Cardiac septum (tissue), 1 donor: ENCODE measurements around the gene PDLIM4. TPM values are rescaled to one million over a fixed set of nuclear protein-coding genes. Genes with fewer than 3 reads are reported as not detected.

Source experiments
- DNase-seq: peaks from one replicate; pipeline ENCODE4 v3.0.0-alpha.2; 2020; ENCODE audit warnings: low spot score
- intact Hi-C: fragments of 100-400 bp; cut with DNase I; formaldehyde crosslinking; loops from one replicate; pipeline ENCODE4 v1.14.0; 2022
- total RNA-seq: library from RNA; stranded (reverse); fragmentation: NEBNext Ultra II Directional; extraction: Animal tissue kit (Norgen Biotek cat#: 25700); gene quantifications from one replicate; pipeline ENCODE4 v1.2.1, GENCODE V29; 2021
- donor health status: DM: no; HTN: no; CAD: no.

Gene PDLIM4
- total RNA-seq, 1 donor from 2014 or later: 8.8 TPM

DNA sequence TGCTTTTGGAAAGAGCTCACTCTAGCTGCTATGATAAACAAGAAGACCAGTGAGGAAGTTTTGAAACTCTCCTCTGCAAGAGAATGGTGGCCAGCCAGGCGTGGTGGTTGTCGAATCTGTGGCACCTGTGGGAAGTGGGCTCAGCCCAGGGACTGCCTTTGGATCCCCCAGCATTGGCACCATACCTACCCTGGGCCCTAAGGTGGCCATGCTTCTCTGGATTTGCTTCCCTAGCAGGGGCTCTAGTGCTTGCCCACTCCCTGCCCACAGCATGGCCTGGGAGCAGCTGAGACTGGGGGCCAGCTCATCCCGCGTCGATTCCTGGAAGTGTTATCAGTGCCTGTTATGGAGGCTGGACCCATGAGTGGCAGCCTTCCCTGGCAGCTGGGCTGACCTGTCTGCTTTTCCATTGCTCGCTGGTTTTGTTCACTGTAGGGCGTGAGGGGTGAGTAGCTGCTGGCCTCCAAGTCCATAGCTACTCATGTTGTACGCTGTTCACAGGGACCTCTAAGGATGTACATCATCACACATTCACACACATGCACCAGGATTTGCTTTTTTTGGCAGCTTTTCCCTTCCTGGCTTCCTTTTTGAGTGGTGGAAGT, 39.0 kb downstream of the PDLIM4 start:
- intact Hi-C loops: no loop called here
- DNase-seq: no peak

DNA sequence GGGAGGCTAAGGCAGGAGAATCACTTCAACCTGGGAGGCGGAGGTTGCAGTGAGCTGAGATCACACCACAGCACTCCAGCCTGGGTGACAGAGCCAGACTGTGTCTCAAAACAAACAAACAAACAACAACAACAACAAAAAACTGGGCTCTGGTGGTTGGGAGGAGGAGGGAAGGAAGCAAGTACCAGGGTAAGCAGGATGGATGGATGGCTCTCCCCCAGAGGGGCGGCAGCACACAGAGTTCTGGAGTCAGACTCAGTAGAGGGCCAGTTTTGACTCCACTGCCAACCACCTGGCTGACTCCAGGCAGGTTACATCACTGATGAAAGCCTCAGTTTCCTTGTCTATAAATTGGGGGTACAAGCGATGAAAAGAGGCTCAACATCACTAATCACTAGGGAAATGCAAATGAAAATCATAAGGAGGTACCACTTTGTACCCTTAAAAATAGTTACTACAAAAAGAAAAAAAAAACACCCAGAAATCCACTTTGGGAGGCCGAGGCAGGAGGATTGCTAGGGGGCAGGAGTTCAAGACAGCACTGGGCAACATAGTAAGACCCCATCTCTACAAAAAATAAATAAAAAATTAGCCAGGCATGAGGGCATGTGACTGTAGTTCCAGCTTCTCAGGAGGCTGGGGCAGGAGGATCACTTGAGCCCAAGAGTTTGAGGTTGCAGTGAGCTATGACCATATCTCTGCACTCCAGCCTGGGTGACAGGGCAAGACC, 39.9 kb downstream of the PDLIM4 start:
- no peak for DNase-seq
- intact Hi-C loops: no loop called here

DNA sequence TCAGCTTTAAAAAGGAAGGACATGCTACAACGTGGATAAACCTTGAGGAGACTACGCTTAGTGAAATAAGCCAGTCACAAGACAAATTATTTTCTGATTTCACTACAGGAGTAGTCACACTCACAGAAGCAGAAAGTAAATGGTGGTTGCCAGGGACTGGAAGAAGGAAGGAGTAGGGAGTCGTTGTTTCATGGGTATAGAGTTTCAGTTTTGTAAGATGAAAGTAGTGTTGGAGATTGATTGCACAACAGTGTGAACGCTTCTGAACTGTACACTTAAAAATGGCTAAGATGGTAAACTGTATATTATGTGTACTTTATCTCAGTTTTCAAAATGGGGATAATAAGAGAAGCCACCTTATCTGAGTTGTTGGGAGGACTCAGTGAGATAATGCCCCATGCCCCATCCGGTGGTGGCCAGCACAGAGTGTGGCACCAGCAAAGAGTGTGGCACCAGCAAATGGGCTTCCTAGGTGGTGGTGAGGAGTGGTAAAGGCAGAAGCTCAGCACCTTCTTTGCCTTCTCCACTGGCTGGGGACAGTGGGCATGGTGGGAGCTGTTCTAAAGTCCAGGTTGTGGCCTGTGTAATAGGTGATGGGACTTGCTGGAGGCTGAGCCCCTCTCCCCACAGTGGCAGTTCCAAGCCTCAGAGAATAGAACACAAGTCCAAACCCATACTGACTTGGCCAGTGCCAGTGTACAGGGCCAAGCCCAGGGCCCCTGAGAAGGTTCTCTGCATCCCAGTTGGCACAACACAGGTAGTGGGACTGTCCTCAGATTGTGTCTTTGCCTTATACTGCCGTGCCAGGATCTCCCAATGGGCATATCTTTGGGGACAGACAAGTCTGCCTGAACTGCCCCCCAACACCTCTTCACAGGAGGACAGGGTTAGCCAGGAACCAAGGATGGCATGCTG, 41.1 kb downstream of the PDLIM4 start:
- intact Hi-C loops: no loop called here
- no peak for DNase-seq

DNA sequence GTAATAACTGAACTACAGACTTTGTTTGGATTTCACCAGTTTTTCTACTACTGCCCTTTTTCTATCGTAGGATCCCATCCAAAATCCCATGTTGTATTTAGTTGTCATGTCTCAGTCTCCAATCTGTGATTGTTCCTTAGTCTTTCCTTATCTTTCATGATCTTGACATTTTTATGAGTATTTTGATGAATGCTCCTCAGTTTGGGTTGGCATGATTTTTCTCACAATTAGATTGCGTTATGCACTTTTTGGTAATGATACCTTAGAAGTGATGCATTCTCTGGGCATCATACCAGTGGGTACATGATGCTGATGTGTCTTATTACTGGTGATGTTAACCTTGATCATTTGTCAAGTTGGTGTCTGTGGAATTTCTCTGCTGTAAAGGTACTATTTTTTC, 42.4 kb downstream of the PDLIM4 start:
- DNase-seq: no peak
- intact Hi-C loops: no loop called here

DNA sequence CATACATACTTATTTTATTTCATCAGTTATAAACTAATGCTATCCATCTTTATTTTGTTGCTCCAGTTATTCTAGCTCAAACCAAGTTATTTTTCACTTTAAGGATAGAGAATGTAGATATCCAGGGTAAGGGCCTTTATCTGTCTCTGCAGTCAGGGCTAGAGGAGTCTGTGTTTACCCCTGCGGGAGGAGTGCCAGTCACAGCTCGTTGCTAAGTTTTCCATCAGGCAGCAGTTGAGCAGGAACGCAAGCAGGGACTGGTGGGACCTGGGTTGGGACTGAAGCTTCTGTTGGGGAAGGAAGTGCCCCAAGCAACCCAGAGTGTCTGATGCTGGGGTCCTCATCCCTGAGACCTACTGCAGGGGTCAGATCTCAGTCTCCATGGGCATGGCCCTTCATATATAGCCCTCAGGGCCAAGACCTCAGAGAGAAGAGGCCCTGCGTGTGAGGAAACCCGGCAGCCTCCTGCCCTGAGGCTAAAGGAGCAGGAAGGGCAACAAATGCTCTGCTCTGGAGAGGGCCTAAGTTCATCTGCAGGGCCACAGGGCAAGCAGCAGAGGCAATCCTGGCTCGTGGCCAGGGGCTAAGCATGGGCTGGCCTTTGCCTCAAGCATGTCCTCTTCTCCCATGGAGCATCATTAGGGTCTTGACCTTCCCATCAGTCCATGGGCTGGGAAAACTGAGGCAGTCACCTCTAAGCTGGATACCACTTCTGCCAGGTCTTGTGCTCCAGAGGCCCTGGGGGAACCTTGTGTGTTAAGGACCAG, 43.3 kb downstream of the PDLIM4 start:
- DNase-seq: no peak
- intact Hi-C loops: no loop called here

DNA sequence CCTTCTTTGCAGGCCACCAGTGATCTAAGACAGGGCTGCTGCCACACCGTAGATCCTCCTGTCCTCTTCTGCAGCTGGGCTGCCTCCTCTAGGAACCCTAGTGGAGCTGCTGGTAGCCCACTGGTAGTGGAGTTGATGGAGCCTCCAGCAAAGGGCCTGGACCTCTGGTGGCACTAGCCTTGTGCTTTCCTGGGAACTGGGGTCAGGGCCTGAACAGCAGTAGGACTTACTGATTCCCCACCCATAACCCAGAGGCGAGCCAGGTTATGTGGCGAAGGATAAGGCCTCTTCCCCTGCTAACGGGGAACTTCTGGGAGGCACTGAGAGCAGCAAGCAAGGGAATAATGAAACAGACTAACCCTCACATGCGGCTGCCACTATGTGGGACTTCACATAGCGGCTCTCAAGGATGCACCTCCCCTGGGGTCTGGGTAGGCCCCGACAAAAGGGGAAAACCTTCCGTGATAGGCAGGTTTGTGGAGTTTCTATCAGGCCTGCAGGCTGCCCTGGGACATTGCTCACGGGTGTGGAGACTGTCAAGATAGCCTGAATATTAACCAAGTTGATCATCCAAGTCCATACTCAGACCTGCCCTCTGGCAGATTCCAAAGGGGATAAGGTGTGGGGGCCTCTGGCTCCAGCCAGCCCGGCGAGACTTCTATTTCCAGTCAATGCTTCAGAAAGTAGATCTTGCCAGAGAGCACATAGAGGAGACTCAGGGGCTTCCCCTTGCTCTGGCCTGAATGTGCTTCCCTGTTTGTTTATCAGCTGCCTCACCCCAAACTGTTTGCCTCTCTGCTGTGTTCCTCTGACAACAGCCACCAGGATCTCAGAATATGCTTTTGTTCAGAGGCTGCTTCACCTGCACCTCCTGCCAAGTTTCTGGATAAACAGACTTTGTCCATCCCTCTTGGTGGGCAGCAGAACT, 44.1 kb downstream of the PDLIM4 start:
- no peak for DNase-seq
- intact Hi-C loops: no loop called here

DNA sequence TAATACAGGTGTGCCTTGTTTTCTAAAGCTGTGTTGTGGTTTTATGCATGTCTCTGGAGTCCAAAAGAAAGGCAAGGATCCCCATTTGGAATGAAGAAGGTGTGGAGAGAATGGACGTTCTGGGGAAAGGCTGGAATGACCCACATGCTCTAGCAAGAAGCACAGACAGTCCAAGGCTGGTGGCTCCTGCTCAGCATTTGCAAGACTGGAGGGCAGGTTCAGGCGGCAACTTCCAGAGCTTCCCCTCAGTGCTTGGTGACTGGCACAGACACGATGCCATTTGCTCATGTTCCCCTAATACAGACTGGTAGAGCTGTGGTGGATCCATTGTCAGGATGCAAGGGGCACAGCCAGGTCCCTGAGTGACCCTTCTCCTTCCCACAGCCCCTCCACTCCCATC, 44.9 kb downstream of the PDLIM4 start:
- intact Hi-C loops: no loop called here
- DNase-seq: no peak

DNA sequence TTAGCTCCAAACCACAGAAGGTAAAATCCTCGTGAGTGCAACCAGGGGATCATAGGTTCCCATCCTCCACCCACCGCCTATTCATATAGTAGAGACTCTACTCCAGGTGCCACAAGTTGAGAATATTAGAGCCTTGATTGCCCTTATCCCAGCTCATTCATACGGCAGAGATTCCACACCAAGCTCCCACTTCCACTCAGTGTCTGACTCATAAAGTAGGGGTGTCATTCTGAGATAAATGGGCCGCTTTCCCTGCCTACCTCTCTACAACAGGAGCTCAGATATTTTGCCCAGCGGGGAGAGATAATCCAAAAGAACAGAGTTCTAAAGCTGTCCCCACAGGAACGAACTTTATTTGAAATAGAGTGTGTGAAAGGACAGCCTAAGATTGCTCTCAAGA, 46.1 kb downstream of the PDLIM4 start:
- DNase-seq: no peak
- intact Hi-C loops: no loop called here

DNA sequence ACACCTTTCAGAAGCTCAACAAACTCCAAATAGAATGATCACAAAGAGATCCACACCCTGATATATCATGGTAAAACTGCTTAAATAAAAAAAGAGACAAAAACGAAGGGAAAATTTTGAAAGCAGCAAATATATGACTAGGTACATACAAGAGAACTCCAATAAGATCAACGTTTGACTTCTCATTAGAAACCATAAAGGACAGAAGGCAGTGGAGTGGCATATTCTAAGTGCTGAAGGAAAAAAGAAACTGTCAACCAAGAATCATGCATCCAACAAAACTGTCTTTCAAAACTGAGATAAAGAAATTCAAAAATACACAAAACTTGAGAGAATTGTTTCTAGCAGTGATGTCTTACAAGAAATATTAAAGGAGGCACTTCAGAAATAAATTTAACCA, 47.9 kb downstream of the PDLIM4 start:
- intact Hi-C loops: no loop called here

DNA sequence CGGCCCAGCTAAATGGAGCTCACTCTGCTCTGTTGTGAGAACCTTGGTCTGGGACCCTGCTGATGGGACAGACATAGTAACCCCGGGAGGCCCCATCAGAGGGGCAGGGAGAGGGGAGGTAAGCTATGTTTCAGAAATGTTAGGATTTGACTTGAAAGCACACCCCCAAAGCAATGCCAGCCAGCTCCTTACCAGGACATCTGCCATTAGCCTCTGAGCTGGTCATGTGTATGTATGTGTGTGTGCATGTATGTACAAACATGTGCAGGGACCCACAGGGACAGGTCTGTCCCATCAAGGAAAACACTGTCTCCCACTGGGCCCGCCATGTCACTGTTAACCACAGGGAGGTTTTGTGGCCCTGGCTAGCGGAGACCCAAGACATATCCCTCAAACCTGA, 51.2 kb downstream of the PDLIM4 start:
- intact Hi-C loops: no loop called here
- DNase-seq: no peak

More for the DNA sequence above, 47.9 kb downstream of the PDLIM4 start:
- DNase-seq: no peak

DNA sequence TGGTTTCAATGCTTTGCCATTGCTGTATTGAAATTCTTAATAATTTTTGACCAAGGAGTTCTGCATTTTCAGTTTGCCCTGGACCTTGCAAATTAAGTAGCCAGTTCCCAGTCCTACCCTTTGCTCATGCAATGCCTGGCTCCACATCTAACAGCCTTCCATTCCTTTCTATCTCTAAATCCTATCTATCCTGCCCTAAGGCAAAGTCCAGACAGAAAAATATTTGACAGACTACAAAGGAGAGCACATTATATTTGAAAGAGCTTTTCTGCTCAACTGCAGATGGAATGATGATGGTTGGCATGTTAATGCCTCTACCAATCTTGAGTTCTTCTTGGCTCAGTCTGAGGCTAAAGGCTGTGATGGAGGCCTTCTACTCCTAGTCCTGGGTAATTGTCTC, 52.2 kb downstream of the PDLIM4 start:
- no peak for DNase-seq
- intact Hi-C loops: no loop called here

DNA sequence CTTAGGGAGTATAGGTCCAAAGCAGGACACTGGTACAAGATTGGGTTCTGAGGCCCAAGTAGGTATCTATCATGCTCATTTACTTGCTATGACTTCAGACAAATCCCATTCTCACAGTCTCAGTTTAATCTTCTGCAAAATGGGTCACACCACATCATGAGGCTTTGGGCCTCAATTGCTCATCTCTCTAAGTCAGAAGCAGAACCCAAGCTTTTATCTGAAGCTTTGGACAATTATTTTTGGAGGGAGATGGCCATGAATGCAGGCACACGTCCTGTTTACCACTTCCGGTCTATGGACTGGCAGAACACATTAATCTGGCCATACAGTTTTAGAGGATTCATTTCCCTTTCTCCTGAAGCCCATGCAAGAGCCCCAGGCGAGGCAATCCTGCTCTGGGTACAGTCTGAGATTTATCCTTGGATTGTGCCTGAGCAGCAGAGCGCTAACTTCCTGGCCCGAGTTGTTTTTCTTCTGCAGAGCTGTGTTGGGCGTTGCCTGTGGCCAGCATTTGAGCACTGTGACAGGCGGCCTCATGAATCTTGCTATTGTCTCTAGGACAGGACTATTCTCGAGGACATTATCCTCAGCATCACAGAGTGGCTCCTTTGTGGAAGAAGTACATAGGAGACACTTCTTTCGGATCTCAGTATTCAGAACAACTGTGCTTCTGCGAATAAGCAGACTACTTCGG, 52.8 kb downstream of the PDLIM4 start:
- intact Hi-C loops: no loop called here
- no peak for DNase-seq

DNA sequence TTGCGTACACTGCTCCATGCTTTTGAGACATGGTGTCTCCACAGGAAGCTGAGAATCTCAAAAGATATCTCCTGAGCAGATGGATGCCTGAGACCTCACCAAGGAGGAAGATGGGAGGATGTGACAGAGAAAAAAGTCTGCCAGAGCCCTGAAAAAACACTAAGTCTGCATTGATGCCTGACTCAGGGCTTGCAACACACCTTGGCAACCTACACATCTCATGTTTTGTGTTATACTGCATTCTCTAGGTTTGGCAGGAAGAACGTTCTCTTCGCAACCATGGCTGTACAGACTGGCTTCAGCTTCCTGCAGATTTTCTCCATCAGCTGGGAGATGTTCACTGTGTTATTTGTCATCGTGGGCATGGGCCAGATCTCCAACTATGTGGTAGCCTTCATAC, 55.9 kb downstream of the PDLIM4 start:
- DNase-seq: no peak
- intact Hi-C loops: no loop called here

DNA sequence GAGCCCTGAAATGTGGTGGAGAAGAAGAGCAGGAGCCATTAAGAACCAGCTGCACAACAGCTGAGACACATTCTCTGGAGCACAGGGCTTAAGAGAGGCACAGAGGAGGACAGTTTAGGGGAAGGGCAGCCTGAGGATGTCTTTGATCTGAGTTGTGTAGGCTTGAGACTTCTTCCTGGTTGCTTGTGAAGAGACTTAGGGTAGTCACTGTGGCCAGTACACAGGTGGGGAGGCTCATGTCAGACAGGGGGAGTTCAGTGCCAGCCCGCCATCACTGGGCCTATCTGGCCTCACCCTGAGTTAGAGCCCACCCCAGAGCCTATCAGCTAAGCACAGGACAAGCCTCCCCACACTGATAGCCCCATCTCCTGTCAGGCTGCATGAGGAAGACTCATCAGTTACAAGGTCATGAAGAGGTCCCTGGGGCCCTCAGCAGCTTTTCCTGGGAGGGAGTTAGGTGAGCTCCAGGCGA, 56.5 kb downstream of the PDLIM4 start:
- no peak for DNase-seq
- intact Hi-C loops: no loop called here

DNA sequence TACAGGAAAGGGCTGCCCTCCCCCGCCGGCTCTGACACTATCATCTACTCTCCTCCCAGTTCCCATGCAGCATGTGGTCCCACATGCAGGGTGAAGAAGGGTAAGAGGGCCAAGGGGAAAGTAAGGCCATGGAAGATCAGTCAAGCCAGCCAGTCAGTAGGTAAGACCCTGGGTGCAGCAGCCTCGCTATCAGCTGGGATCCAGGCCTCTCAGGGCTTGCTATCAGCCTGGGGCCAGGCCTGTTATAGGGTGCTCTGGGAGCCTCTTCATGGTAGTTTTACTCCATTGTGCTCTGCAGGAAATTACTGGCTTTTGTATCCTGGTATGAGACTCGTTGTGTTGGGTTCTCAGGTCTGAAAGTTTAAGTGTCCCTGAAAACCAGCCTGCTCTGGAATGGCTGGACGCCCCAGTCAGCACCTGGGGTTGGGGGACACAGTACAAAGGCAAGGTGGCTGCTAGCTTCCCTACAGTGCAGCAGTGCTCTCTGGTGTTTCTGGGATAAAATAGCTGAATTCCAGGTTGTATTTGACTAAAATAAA, 58.1 kb downstream of the PDLIM4 start:
- DNase-seq: no peak
- intact Hi-C loops: no loop called here

DNA sequence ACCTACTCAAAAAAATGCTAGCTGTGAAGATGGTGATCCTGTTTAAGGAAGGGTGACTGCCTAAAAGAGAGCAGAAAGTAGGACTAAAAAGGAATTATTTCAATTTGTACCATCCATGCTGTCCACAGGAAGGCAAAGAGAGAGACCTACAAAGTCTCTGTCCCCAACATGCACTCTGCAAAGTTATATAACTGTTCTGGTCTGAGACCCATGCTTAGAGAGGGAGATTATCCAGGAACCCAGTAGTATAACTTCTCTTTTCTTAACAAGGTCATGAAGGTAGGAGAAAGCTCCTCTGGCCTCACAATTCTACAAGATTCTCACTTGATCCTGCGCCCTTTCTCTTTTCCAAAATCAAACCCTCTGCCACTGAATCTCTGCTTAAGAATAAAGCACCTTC, 62.5 kb downstream of the PDLIM4 start:
- intact Hi-C loops: no loop called here
- no peak for DNase-seq

DNA sequence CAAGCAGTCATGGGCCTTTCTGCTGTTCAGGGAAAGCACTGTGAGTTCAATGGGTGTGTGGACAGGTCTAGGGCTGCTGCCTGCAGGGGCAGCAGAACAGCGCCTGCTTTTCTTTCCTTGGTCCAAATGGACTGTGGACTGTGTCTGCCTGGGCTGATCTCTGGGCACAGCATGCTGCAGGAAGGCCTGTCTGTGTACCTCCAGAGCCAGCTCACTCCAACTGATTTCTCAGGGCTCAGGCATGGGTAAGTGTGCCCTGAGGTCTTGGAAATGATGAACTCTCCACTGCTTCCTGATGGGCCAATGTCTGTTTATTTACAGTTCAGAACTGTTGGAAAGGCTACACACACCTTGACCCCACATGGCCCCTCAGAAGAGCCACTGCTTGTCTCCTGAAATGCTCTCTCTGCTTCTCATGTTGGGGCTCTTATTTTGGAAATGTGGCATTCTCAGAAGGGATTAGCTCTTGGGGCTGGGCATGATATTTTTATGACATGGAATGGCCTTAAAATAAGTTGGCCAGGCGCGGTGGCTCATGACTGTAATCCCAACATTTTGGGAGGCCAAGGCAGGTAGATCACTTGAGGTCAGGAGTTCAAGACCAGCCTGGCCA, 63.7 kb downstream of the PDLIM4 start:
- no peak for DNase-seq
- intact Hi-C loops: no loop called here

DNA sequence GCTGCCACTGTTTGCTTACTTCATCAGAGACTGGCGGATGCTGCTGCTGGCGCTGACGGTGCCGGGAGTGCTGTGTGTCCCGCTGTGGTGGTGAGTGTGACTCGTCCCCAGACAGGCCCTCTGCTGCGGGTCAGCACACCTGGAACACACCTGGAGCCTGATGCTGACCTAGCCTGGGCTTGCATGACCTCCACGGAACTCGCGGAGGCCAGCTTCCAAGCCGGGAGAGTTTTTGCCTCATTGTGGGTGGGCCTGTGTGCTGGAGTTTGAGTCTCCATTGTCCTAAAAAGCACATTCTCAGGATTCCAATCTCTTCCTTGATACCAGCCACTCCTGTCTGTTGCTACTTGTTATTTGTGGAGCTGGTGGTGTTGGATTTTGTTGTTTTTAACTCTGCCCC, 64.8 kb downstream of the PDLIM4 start:
- no peak for DNase-seq
- intact Hi-C loops: no loop called here
